Trophoblast cell (in vitro differentiated cells and primary cell): Measurements from ENCODE around the gene ITPRID1.

Experiments
- DNase-seq, 2 donors: peaks; one replicate each; pipeline ENCODE4 v3.0.0-alpha.2; 2016
- H2AFZ ChIP-seq: 2 replicates; pipeline ENCODE4 v1.6.1; 2013; ENCODE audit warnings: low read length, moderate library complexity, mild to moderate bottlenecking; ENCODE audit not compliant: insufficient read depth, poor library complexity
- H2AK5ac ChIP-seq: 2 replicates; pipeline ENCODE4 v1.6.1; 2013; ENCODE audit warnings: mild to moderate bottlenecking, low read length
- H2BK120ac ChIP-seq: 2 replicates; pipeline ENCODE4 v1.6.1; 2013; ENCODE audit warnings: low read length, mild to moderate bottlenecking, moderate library complexity; ENCODE audit not compliant: insufficient read depth, poor library complexity
- H2BK12ac ChIP-seq: 2 replicates; pipeline ENCODE4 v1.6.1; 2013; ENCODE audit warnings: mild to moderate bottlenecking, low read length, moderate library complexity
- H2BK5ac ChIP-seq: 2 replicates; pipeline ENCODE4 v1.6.1; 2013; ENCODE audit warnings: low read length, low read depth, moderate library complexity, mild to moderate bottlenecking; ENCODE audit not compliant: poor library complexity
- H3K14ac ChIP-seq: 2 replicates; pipeline ENCODE4 v1.6.1; 2013; ENCODE audit warnings: mild to moderate bottlenecking, low read length
- H3K18ac ChIP-seq: 2 replicates; pipeline ENCODE4 v1.6.1; 2013; ENCODE audit warnings: mild to moderate bottlenecking, low read length
- H3K23ac ChIP-seq: 2 replicates; pipeline ENCODE4 v1.6.1; 2013; ENCODE audit warnings: low read length
- H3K27ac ChIP-seq: 2 replicates; pipeline ENCODE4 v1.5.1; 2013; ENCODE audit warnings: low read depth, mild to moderate bottlenecking, inconsistent platforms, low read length, moderate library complexity
- H3K27me3 ChIP-seq: 2 replicates; pipeline ENCODE4 v1.6.1; 2013; ENCODE audit warnings: inconsistent platforms, mild to moderate bottlenecking, low read length, moderate library complexity; ENCODE audit not compliant: insufficient read depth
- H3K36me3 ChIP-seq, 2 experiments: 1 replicate in 1 of 2; 2 replicates in 1 of 2; pipeline ENCODE4 v1.6.1; 2013; ENCODE audit warnings: low read length in 2 of 2, mild to moderate bottlenecking in 2 of 2, moderate library complexity in 1 of 2; ENCODE audit not compliant: insufficient read depth in 2 of 2, control insufficient read depth in 1 of 2
- H3K4ac ChIP-seq: 2 replicates; pipeline ENCODE4 v1.6.1; 2013; ENCODE audit warnings: low read depth, mild to moderate bottlenecking, low read length, moderate library complexity
- H3K4me1 ChIP-seq, 2 experiments: 1 replicate in 1 of 2; 2 replicates in 1 of 2; pipeline ENCODE4 v1.6.1; 2013; ENCODE audit warnings: low read length in 2 of 2, mild to moderate bottlenecking in 2 of 2, moderate library complexity in 1 of 2; ENCODE audit not compliant: insufficient read depth in 2 of 2, control insufficient read depth in 1 of 2
- H3K4me2 ChIP-seq: 2 replicates; pipeline ENCODE4 v1.6.1; 2013; ENCODE audit warnings: inconsistent platforms, mild to moderate bottlenecking, low read length, moderate library complexity
- H3K4me3 ChIP-seq: 2 replicates; pipeline ENCODE4 v1.5.1; 2013; ENCODE audit warnings: mild to moderate bottlenecking, low read depth, low read length, inconsistent platforms
- H3K79me1 ChIP-seq: one replicate; pipeline ENCODE4 v1.6.1; 2013; ENCODE audit warnings: low read length
- H3K79me2 ChIP-seq: 2 replicates; pipeline ENCODE4 v1.6.1; 2013; ENCODE audit warnings: low read length, mild to moderate bottlenecking; ENCODE audit not compliant: control insufficient read depth, insufficient read depth, poor library complexity
- H3K9ac ChIP-seq: 2 replicates; pipeline ENCODE4 v1.6.1; 2013; ENCODE audit warnings: mild to moderate bottlenecking, low read length
- H3K9me3 ChIP-seq: 2 replicates; pipeline ENCODE4 v1.6.1; 2013; ENCODE audit warnings: low read depth, mild to moderate bottlenecking, control low read depth, inconsistent platforms, low read length; ENCODE audit not compliant: insufficient read depth
- H4K12ac ChIP-seq: 2 replicates; pipeline ENCODE4 v1.6.1; 2013; ENCODE audit warnings: low read depth, mild to moderate bottlenecking, low read length, moderate library complexity
- H4K8ac ChIP-seq: 2 replicates; pipeline ENCODE4 v1.6.1; 2013; ENCODE audit warnings: low read depth, mild to moderate bottlenecking, low read length, moderate library complexity
- H4K91ac ChIP-seq: one replicate; pipeline ENCODE4 v1.6.1; 2013; ENCODE audit warnings: low read depth, mild to moderate bottlenecking, low read length, moderate library complexity
- WGBS: extraction: QIAGEN DNeasy Blood & Tissue Kit; methylation state at CpG from one replicate; pipeline ENCODE4 v1.1.7; 2013; ENCODE audit warnings: missing lambda C conversion rate; ENCODE audit not compliant: insufficient read length, insufficient coverage; ENCODE audit errors: extremely low coverage; 5-methylcytosine and 5-hydroxymethylcytosine counted together

The ITPRID1 gene

DNA sequence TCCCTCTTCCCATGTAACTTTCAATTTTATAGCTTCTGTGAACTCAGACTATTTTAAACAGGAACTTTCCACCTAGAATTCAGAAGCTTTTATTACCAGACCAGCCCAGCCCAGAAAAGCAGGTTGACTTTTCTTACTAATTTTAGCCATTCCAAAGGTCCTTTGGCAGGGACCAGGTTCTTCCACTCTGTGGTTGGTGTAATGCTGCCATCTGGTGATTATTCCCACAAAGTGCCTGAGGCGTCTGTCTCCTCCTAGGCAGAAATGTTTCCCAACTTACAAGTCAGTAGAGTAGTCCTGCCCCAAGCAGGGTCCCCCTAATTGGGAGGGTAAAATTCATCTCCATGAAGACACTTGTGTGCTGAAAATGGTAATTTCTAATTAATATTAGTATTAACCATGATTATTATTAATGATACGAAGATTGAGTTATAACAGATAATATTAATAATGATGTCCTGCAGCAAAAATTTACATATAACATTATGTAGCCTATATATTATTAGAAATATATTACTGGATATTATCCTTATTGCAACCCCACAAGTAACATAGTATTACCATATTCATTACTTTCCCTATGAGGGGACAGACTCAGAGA is 120.1 kb downstream of the ITPRID1 start:
- H3K27me3 ChIP-seq: no peaks in the 10 kb centered on the region
- H2BK5ac ChIP-seq: no peak overlapping the region
- H3K9ac ChIP-seq: no peak overlapping the region
- no peak overlapping the region for H3K4me3 ChIP-seq
- H2AFZ ChIP-seq: no peak overlapping the region
- no peaks in the 10 kb centered on the region for H3K4me1 ChIP-seq
- H3K79me1 ChIP-seq: no peaks in the 10 kb centered on the region
- H3K23ac ChIP-seq: no peak overlapping the region
- no peak overlapping the region for H3K4ac ChIP-seq
- H2BK12ac ChIP-seq: no peak overlapping the region
- no peak overlapping the region for H3K18ac ChIP-seq
- H3K4me2 ChIP-seq: no peak overlapping the region
- H4K8ac ChIP-seq: no peak overlapping the region
- no peak overlapping the region for H2BK120ac ChIP-seq
- no peak overlapping the region for H3K27ac ChIP-seq
- H3K79me2 ChIP-seq: no peaks in the 10 kb centered on the region
- peak; percentile 35 to 79 for DNase-seq
- no peaks in the 10 kb centered on the region for H3K9me3 ChIP-seq
- no peak overlapping the region for H3K14ac ChIP-seq
- H4K12ac ChIP-seq: no peak overlapping the region
- no peak overlapping the region for H2AK5ac ChIP-seq
- no CpG with 5 or more reads among the region's 2 CpGs for WGBS
- no peak overlapping the region for H4K91ac ChIP-seq
- H3K36me3 ChIP-seq: no peaks in the 10 kb centered on the region

DNA sequence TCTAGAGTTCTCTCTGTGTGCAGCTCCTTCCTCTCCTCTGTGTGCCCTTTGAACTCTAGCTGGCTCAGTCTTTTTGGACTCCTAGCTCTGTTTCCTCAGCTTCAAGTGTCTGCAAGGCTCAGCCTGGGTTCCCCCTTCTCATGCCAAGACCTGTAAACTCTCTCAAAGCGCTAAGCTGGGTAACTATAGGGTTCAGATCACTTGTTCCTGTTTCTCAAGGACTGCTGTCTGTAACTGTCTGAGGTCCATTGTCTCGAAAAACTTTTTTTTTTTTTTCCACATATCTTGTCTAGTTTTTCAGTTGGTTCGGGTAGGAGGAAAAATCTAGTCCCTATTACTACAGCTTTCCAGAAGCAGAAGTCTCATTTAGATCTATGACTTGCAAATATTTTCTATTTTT is 126.5 kb downstream of the ITPRID1 start:
- Histone ChIP-seq H2BK12ac (no peak overlapping the region), H3K4me2 (no peak overlapping the region), H4K12ac (no peak overlapping the region), H3K4me3 (no peak overlapping the region), H4K8ac (no peak overlapping the region), H3K23ac (no peak overlapping the region), H4K91ac (no peak overlapping the region), H3K27ac (no peak overlapping the region), H2BK5ac (no peak overlapping the region), H3K18ac (no peak overlapping the region), H2AK5ac (no peak overlapping the region), H3K14ac (no peak overlapping the region), H2AFZ (no peak overlapping the region), H3K9ac (no peak overlapping the region), H3K9me3 (no peaks in the 10 kb centered on the region), H3K27me3 (no peaks in the 10 kb centered on the region), H3K36me3 (no peaks in the 10 kb centered on the region), H3K79me2 (no peaks in the 10 kb centered on the region), H3K4ac (no peak overlapping the region), H3K4me1 (no peaks in the 10 kb centered on the region), H2BK120ac (no peak overlapping the region), H3K79me1 (no peaks in the 10 kb centered on the region)
- WGBS: no CpG with 5 or more reads among the region's 3 CpGs
- DNase-seq: no peak

DNA sequence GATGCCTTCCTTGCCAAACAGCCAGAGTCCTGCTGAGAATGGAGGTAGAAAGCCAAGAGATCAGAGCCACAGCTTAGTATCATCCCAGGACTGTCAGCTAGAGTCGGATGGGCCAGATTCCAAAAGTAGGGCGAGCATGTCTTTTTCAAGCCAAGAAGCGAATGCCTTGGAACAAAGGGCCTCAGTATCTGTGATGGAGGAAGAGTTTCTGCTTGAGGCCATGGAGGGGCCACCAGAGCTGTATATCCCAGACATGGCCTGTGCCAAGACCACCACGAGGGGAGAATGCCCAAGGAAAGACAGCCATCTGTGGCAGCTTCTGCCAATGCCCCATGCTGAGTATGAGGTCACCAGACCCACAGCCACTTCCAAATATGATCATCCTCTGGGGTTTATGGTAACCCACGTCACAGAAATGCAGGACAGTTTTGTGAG is 128.8 kb downstream of the ITPRID1 start:
- Histone ChIP-seq H3K9me3 (no peaks in the 10 kb centered on the region), H3K27me3 (no peaks in the 10 kb centered on the region), H3K79me1 (no peaks in the 10 kb centered on the region), H3K18ac (no peak overlapping the region), H4K12ac (no peak overlapping the region), H3K4me3 (no peak overlapping the region), H3K36me3 (no peaks in the 10 kb centered on the region), H2BK120ac (no peak overlapping the region), H2AK5ac (no peak overlapping the region), H3K27ac (no peak overlapping the region), H3K79me2 (no peaks in the 10 kb centered on the region), H2BK5ac (no peak overlapping the region), H2BK12ac (no peak overlapping the region), H3K4me1 (no peaks in the 10 kb centered on the region), H3K14ac (no peak overlapping the region), H3K4me2 (no peak overlapping the region), H3K9ac (no peak overlapping the region), H4K8ac (no peak overlapping the region), H3K23ac (no peak overlapping the region), H2AFZ (no peak overlapping the region), H4K91ac (no peak overlapping the region), H3K4ac (no peak overlapping the region)
- DNase-seq: no peak
- no CpG with 5 or more reads among the region's 5 CpGs for whole genome bisulfite sequencing

DNA sequence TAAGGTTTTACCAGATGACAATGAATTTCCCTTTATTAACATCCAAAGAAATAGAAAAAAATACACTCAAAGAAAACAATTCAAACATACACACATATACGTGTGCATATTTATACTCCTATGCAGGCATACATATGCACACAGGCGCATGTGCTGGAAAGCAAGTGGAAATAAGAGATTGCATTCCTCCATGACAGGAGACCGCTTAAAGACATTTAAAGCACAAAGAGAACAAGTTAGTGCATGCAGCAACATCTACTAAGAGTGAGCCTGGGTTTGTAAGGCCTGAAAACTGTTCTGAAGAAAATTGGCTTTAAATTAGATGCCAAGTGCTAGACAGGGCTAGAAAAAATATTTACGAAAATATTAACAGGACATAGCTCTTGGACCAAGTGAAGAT is 133.1 kb downstream of the ITPRID1 start:
- no peak overlapping the region for H3K9ac ChIP-seq
- no peaks in the 10 kb centered on the region for H3K79me1 ChIP-seq
- H4K91ac ChIP-seq: no peak overlapping the region
- H3K27me3 ChIP-seq: no peaks in the 10 kb centered on the region
- DNase-seq: no peak
- no peak overlapping the region for H3K4ac ChIP-seq
- H3K23ac ChIP-seq: no peak overlapping the region
- H2AK5ac ChIP-seq: no peak overlapping the region
- H3K18ac ChIP-seq: no peak overlapping the region
- no peaks in the 10 kb centered on the region for H3K36me3 ChIP-seq
- no peak overlapping the region for H3K4me2 ChIP-seq
- no peak overlapping the region for H4K12ac ChIP-seq
- no peaks in the 10 kb centered on the region for H3K4me1 ChIP-seq
- H2AFZ ChIP-seq: no peak overlapping the region
- no peaks in the 10 kb centered on the region for H3K9me3 ChIP-seq
- no peak overlapping the region for H2BK12ac ChIP-seq
- H3K27ac ChIP-seq: no peak overlapping the region
- H3K79me2 ChIP-seq: no peaks in the 10 kb centered on the region
- H3K14ac ChIP-seq: no peak overlapping the region
- no peak overlapping the region for H4K8ac ChIP-seq
- no peak overlapping the region for H3K4me3 ChIP-seq
- no peak overlapping the region for H2BK5ac ChIP-seq
- H2BK120ac ChIP-seq: no peak overlapping the region
- no CpG with 5 or more reads among the region's 4 CpGs for WGBS
